K562 (cell line): Measurements from ENCODE around the gene SYVN1. TPM values are rescaled to one million over a fixed set of nuclear protein-coding genes. Genes with fewer than 3 reads are reported as not detected.
A peak's percentile ranks its signal among the peaks of the same experiment; 100 is the strongest.

Experiments used
- CHCHD3 ChIP-seq: fragments of 250-450 bp; sonication (Bioruptor Pico); IDR thresholded peaks from 2 replicates; pipeline ENCODE4 v2.1.2; 2022; ENCODE audit warnings: mild to moderate bottlenecking
- GATA2 ChIP-seq: sonication (generic); formaldehyde crosslinking; IDR thresholded peaks from 2 replicates; pipeline ENCODE4 v1.4.0; 2020; ENCODE audit warnings: mild to moderate bottlenecking, missing genetic modification reagents
- PATZ1 ChIP-seq: fragments of 250-450 bp; sonication (Bioruptor Pico); IDR thresholded peaks from 2 replicates; pipeline ENCODE4 v1.5.0; 2020; ENCODE audit warnings: mild to moderate bottlenecking, borderline replicate concordance
- PCBP2 ChIP-seq: fragments of 200-400 bp; formaldehyde crosslinking; IDR thresholded peaks from 2 replicates; pipeline ENCODE4 v1.6.1; 2018; ENCODE audit warnings: low read length, low read depth, mild to moderate bottlenecking, moderate library complexity; ENCODE audit not compliant: poor library complexity, severe bottlenecking
- PHTF2 ChIP-seq: fragments of 250-450 bp; sonication (Bioruptor Pico); IDR thresholded peaks from 2 replicates; pipeline ENCODE4 v1.5.0; 2021; ENCODE audit warnings: mild to moderate bottlenecking
- SAFB2 ChIP-seq: fragments of 200-400 bp; formaldehyde crosslinking; IDR thresholded peaks from 2 replicates; pipeline ENCODE4 v1.6.1; 2018; ENCODE audit warnings: borderline replicate concordance, low read length, low read depth, moderate library complexity; ENCODE audit not compliant: severe bottlenecking
- TBL1XR1 ChIP-seq, 2 experiments: IDR thresholded peaks; 2 replicates each; pipeline ENCODE4 v1.6.1; 2012; ENCODE audit warnings: improper control_type of control experiment in 2 of 2, low read length in 2 of 2, mild to moderate bottlenecking in 1 of 2
- ZC3H4 ChIP-seq: sonication (generic); formaldehyde crosslinking; IDR thresholded peaks from 2 replicates; pipeline ENCODE4 v1.9.0; 2021; ENCODE audit warnings: missing genetic modification reagents, borderline replicate concordance
- ZNF217 ChIP-seq: sonication (generic); formaldehyde crosslinking; IDR thresholded peaks from 2 replicates; pipeline ENCODE4 v1.8.0; 2022; ENCODE audit warnings: mild to moderate bottlenecking, missing genetic modification reagents
- ZNF639 ChIP-seq, 2 experiments: fragments of 200-800 bp in 1 of 2; sonication (Bioruptor generic) in 1 of 2; sonication (generic) in 1 of 2; formaldehyde crosslinking in 1 of 2; IDR thresholded peaks in 1 of 2; conservative IDR thresholded peaks in 1 of 2; 2 replicates each; pipeline versions ENCODE4 v1.5.0 to v1.6.1; 2016 to 2020; ENCODE audit warnings: missing compliant biosample characterization in 1 of 2, missing genetic modification characterization in 1 of 2, missing genetic modification reagents in 1 of 2
- polyA plus RNA-seq, 8 experiments: library from polyadenylated mRNA; depleted of rRNA in 4 of 8; stranded (reverse) in 5 of 8; unstranded in 3 of 8; fragments of >200 nt; fragmentation: Nextera tagmentation in 2 of 8; fragmentation: Illumina TruSeq in 1 of 8; extraction: Ambion mirVana in 2 of 8; extraction: Trizol in 1 of 8; gene quantifications; 2 replicates each; pipeline versions ENCODE4 v1.2.1 to v1.2.3, GENCODE V29; 2011 to 2014; ENCODE audit warnings: inconsistent platforms in 1 of 8, missing spikeins in 1 of 8
- total RNA-seq, 7 experiments: library from RNA; depleted of rRNA in 6 of 7; stranded (reverse); fragments of >200 nt in 6 of 7; fragmentation: Illumina TruSeq in 2 of 7; extraction: Trizol in 2 of 7; gene quantifications; 2 replicates each; pipeline versions ENCODE4 v1.2.1 to v1.2.3, GENCODE V29; 2011 to 2021; ENCODE audit warnings: low replicate concordance in 1 of 7
- TF ChIP-seq, protein P1 (sequence below): sonication (generic); formaldehyde crosslinking; IDR thresholded peaks from 2 replicates; pipeline ENCODE4 v1.8.1; 2023; ENCODE audit warnings: mild to moderate bottlenecking, missing genetic modification reagents, moderate library complexity
- TF ChIP-seq, protein P2 (sequence below): IDR thresholded peaks from 2 replicates; pipeline ENCODE4 v1.6.1; 2011; ENCODE audit warnings: borderline replicate concordance, low read depth, mild to moderate bottlenecking, moderate library complexity, low read length; ENCODE audit not compliant: insufficient read depth, poor library complexity, severe bottlenecking
- TF ChIP-seq, protein P3 (sequence below): fragments of 450-650 bp; IDR thresholded peaks from 2 replicates; pipeline ENCODE4 v1.6.1; 2016; ENCODE audit warnings: missing biosample characterization, missing genetic modification characterization
- TF ChIP-seq, protein P4 (sequence below): IDR thresholded peaks from 3 replicates; pipeline ENCODE4 v1.6.1; 2011; ENCODE audit warnings: borderline replicate concordance, mild to moderate bottlenecking, moderate library complexity; ENCODE audit not compliant: insufficient read length; ENCODE audit errors: extremely low read depth

Gene SYVN1
- total and polyA plus RNA-seq, 9 of the 15 experiments (the other 6 are each of a cell fraction or from before 2014, with no cell fraction given) = 0.41 to 47.4 (median 9.9) TPM

- no peak for TF ChIP-seq PATZ1 (CRISPR knock-in tag)
- TF ChIP-seq SAFB2 = no peak
- no peak for TF ChIP-seq ZNF217 (CRISPR knock-in tag)
- TF ChIP-seq ZNF639 (CRISPR knock-in tag; conservative IDR thresholded peaks at IDR 0.05 in 1 of 2, IDR thresholded peaks at IDR 0.05 in 1 of 2) = peak in 1 of 2 experiments; percentile 96; a peak in 2 of 4 replicates
- TF ChIP-seq, protein P1, sequence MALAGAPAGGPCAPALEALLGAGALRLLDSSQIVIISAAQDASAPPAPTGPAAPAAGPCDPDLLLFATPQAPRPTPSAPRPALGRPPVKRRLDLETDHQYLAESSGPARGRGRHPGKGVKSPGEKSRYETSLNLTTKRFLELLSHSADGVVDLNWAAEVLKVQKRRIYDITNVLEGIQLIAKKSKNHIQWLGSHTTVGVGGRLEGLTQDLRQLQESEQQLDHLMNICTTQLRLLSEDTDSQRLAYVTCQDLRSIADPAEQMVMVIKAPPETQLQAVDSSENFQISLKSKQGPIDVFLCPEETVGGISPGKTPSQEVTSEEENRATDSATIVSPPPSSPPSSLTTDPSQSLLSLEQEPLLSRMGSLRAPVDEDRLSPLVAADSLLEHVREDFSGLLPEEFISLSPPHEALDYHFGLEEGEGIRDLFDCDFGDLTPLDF (CRISPR knock-in tag) = no peak
- no peak for TF ChIP-seq CHCHD3 (CRISPR knock-in tag)
- TF ChIP-seq, protein P2, sequence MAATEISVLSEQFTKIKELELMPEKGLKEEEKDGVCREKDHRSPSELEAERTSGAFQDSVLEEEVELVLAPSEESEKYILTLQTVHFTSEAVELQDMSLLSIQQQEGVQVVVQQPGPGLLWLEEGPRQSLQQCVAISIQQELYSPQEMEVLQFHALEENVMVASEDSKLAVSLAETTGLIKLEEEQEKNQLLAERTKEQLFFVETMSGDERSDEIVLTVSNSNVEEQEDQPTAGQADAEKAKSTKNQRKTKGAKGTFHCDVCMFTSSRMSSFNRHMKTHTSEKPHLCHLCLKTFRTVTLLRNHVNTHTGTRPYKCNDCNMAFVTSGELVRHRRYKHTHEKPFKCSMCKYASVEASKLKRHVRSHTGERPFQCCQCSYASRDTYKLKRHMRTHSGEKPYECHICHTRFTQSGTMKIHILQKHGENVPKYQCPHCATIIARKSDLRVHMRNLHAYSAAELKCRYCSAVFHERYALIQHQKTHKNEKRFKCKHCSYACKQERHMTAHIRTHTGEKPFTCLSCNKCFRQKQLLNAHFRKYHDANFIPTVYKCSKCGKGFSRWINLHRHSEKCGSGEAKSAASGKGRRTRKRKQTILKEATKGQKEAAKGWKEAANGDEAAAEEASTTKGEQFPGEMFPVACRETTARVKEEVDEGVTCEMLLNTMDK = no peak
- TF ChIP-seq GATA2 (CRISPR knock-in tag) = no peak
- TF ChIP-seq ZC3H4 = no peak
- peak in 1 of 2 experiments; percentile 25; a peak in 1 of 4 replicates for TF ChIP-seq TBL1XR1 (IDR thresholded peaks at IDR 0.05; ENCODE audit: low read length in 2 of 2)
- TF ChIP-seq, protein P3, sequence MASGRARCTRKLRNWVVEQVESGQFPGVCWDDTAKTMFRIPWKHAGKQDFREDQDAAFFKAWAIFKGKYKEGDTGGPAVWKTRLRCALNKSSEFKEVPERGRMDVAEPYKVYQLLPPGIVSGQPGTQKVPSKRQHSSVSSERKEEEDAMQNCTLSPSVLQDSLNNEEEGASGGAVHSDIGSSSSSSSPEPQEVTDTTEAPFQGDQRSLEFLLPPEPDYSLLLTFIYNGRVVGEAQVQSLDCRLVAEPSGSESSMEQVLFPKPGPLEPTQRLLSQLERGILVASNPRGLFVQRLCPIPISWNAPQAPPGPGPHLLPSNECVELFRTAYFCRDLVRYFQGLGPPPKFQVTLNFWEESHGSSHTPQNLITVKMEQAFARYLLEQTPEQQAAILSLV (tag) = no peak
- TF ChIP-seq, protein P4, sequence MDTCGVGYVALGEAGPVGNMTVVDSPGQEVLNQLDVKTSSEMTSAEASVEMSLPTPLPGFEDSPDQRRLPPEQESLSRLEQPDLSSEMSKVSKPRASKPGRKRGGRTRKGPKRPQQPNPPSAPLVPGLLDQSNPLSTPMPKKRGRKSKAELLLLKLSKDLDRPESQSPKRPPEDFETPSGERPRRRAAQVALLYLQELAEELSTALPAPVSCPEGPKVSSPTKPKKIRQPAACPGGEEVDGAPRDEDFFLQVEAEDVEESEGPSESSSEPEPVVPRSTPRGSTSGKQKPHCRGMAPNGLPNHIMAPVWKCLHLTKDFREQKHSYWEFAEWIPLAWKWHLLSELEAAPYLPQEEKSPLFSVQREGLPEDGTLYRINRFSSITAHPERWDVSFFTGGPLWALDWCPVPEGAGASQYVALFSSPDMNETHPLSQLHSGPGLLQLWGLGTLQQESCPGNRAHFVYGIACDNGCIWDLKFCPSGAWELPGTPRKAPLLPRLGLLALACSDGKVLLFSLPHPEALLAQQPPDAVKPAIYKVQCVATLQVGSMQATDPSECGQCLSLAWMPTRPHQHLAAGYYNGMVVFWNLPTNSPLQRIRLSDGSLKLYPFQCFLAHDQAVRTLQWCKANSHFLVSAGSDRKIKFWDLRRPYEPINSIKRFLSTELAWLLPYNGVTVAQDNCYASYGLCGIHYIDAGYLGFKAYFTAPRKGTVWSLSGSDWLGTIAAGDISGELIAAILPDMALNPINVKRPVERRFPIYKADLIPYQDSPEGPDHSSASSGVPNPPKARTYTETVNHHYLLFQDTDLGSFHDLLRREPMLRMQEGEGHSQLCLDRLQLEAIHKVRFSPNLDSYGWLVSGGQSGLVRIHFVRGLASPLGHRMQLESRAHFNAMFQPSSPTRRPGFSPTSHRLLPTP = no peak
- no peak for TF ChIP-seq PCBP2
- TF ChIP-seq PHTF2 (CRISPR knock-in tag) = no peak
These were observed 47.4 kb upstream of the SYVN1 start, which contains the start of gene CAPN1 (continued) for GRCh38 chr11:65181569-65182257.
